Epithelial cell of proximal tubule (primary cell): Measurements from ENCODE around the gene CCDC61. TPM values are rescaled to one million over a fixed set of nuclear protein-coding genes. Genes with fewer than 3 reads are reported as not detected.

Experiments used
- DNase-seq: peaks from one replicate; pipeline ENCODE4 v3.0.0-alpha.2; 2011; ENCODE audit warnings: low read depth
- H3K4me3 ChIP-seq: 2 replicates; pipeline ENCODE4 v1.5.1; 2011; ENCODE audit warnings: low read depth, mild to moderate bottlenecking, low read length
- CTCF ChIP-seq: conservative IDR thresholded peaks from 2 replicates; pipeline ENCODE4 v1.5.1; 2012; ENCODE audit warnings: low read depth, mild to moderate bottlenecking, low read length
- total RNA-seq: library from RNA; depleted of rRNA; stranded (reverse); fragments of >200 nt; gene quantifications from 2 replicates; pipeline ENCODE4 v1.2.3, GENCODE V29; 2015

Gene CCDC61
- total RNA-seq, 1 donor from 2014 or later: 10.1 TPM

GRCh38 chr19:46056536-46056935 is 61.3 kb downstream of the CCDC61 start:
- DNase-seq: no peak
- TF ChIP-seq CTCF: no peak
- H3K4me3 ChIP-seq: no peak overlapping the region

GRCh38 chr19:46058778-46059177 is 63.5 kb downstream of the CCDC61 start:
- no peak for DNase-seq
- H3K4me3 ChIP-seq: no peak overlapping the region
- no peak for TF ChIP-seq CTCF

GRCh38 chr19:46060012-46060411 is 64.7 kb downstream of the CCDC61 start:
- TF ChIP-seq CTCF: no peak
- DNase-seq: no peak
- H3K4me3 ChIP-seq: no peak overlapping the region

GRCh38 chr19:46063201-46063600 is 67.9 kb downstream of the CCDC61 start:
- no peak for TF ChIP-seq CTCF

GRCh38 chr19:46065486-46066071 is 70.3 kb downstream of the CCDC61 start:
- no peak for DNase-seq
- no peak for TF ChIP-seq CTCF
- H3K4me3 ChIP-seq: no peak overlapping the region

More at GRCh38 chr19:46063201-46063600, 67.9 kb downstream of the CCDC61 start:
- no peak for DNase-seq
- no peak overlapping the region for H3K4me3 ChIP-seq

GRCh38 chr19:46066471-46066870 is 71.2 kb downstream of the CCDC61 start:
- TF ChIP-seq CTCF: no peak
- no peak for DNase-seq
- H3K4me3 ChIP-seq: no peak overlapping the region

- DNase-seq: no peak
- TF ChIP-seq CTCF: no peak
These were observed 72.4 kb downstream of the CCDC61 start for GRCh38 chr19:46067691-46068090.

More at GRCh38 chr19:46067691-46068090, 72.4 kb downstream of the CCDC61 start:
- no peak overlapping the region for H3K4me3 ChIP-seq
